GM19351 (cell line): ENCODE results near the gene LTB4R.
A peak's percentile ranks its signal among the peaks of the same experiment; 100 is the strongest.

Experiments used
- ATAC-seq: cut with Tn5 transposase; IDR thresholded peaks from one replicate; pipeline ENCODE4 v1.9.1; 2021; ENCODE audit warnings: mild to moderate bottlenecking, moderate library complexity; ENCODE audit not compliant: unreplicated experiment

The LTB4R gene

DNA sequence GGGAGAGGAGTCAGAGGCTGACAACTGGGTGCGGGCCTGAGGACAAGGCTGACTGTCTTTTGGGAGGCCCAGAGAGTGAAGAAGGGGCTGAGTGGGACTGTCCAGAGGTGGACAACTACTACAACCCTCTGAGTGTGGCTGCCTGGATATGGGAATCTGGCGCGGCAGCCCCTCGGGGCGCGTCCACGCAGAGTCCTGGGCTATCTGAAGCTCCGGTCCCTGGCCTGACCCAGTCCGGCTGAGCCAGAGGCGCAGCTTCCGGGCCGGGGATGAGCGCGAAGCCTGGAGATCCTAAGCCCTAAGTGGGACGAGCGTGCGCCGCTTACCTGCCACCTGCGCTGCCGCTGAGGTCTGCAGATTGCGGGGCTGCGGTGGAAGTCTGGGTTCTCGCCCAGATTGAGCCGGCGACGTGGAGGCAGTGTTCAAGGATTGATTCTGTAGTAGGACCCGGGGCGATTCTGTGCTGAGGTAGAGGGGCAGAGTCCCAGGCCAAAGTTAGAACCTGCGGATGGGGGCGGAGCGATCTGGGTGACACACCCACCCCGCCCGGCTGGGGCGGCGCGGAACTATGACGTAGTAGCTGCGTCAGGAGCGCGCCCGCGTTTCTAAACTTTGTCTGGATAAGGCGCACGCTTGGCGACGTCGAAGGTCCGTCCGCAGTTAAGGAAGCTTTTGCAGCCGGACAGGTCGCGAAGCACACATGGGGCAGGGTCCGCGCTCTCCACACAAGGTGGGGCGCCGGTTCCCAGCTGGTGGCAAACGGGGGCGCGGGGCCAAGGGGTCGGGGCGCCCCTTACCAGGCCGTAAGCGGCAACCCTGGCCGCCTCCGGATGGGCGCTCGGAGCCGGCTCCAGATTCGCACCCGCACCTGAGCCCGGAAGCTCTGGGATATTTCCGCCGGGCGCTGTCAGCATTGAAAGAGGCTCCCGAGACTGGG is 11.8 kb upstream of the LTB4R start, which contains the start of the genes DHRS1 and NOP9:
TSS of gene DHRS1 (minus strand) at position 526 of the 937 bp plus-strand sequence. CDS start 674 bp downstream, outside the sequence.
TSS of gene NOP9 (plus strand) at position 596 of the 937 bp plus-strand sequence. CDS start at position 701, 105 bp downstream.
- peak; percentile 72 for ATAC-seq

- ATAC-seq: no peak
Measured at GRCh38 chr14:24300326-24300980, 10.8 kb upstream of the LTB4R start.

- ATAC-seq: no peak
Measured at GRCh38 chr14:24304019-24304387, 7.3 kb upstream of the LTB4R start.

DNA sequence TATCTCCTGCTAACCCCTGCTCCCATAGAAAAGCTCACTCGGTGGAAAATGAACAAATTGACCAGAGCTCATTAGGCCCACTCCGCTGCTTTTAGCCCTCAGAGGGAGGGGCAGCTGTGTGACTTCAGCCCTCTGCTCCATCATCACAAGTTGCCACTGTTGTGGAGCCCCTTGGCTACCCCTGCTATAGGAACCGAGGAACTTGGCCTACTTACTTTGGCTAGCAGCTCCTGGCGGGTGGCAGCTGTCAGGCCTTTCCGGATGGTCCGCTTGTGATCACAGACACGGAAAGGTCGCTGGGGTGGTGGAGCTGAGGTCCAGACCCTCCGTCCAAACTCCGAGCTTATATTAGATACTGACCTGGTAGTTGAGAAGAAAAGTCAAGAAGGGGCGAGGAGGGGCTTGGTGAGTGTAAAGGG is 4.1 kb upstream of the LTB4R start:
- ATAC-seq: no peak

GRCh38 chr14:24307575-24308341 is 3.5 kb upstream of the LTB4R start, which contains the start of gene CIDEB:
Gene CIDEB, minus strand, starts transcription at chr14:24307977. Its CDS starts 119 bp downstream, at chr14:24307858.
- ATAC-seq: no peak

GRCh38 chr14:24308342-24309124 is 2.8 kb upstream of the LTB4R start:
- no peak for ATAC-seq

DNA sequence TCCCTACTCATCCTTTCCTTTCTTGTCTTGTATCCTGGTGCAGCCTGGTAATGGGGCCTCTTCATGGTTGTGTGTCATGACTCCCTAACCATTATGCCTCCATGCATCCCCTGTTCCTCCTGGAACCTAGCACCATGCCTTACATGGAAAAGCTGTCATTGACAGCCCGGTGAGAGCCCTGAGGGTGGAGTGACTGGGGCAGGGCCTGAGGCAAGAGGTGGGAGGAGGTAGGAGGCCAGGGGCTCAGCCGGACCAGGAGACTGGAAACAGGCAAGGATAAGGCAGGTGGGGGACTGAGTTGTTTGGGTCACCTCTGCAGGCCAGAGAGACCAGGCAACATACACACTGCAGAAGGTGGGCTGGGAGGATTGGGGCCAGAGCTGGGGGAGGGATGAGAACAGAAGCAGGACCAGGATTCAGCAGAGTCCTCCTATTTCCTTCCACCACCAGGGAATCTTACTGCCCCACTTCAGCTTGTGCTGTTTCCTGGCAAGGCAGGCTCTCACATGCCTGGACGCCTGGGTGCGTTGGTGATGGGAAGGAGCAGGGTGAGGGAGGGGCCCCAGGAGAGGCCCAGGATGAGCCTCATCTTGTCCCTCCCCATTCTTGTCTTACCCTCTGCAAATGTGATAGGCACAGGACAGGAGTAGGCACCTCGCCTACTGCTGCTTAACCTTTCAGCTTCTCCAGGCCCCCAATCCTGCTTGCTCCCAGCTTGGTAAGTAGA is 1.6 kb upstream of the LTB4R start, which contains the start of gene LTB4R2:
TSS of gene LTB4R2 (plus strand) at position 603 of the 727 bp plus-strand sequence. CDS start 525 bp downstream, outside the sequence.
- ATAC-seq: no peak

GRCh38 chr14:24310265-24310645 is 1.0 kb upstream of the LTB4R start:
- ATAC-seq: no peak

DNA sequence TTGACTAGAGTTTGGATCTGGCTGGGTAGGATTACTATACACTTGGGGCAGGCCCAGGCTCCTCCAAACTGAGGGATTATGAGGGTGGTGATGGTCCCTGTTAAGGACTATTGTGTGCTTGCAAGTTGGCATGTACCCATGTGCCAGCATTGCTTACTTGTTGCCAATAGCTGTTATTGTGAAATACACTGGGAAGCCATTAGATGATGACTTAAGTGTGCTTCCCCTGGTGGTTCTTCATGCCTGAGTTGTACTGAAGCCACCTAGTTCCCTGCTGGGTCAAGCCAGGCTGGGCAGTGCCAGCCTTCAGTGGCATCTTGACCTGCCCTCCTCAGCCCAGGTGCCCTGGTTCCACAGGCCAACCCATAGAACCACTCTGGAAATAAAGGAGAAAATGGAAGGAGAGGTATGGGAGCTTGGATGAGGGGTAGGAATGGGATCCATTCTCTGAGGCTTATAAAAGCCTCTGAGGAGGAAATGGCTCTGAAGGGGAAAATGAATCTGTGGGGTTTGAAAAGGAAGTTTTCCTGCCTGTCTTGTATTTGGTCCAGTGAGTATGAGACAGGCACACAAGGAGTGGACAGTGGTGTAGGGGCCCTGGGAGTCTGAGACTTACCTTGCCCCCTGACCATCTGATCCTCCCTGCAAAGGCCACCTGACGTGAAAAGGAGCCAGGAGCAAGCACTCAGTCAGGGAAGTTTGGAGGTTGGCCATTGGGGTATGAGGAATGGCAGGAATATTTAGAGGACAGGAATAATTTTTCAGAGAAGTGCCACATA is 724 bp downstream of the LTB4R start:
- no peak for ATAC-seq

DNA sequence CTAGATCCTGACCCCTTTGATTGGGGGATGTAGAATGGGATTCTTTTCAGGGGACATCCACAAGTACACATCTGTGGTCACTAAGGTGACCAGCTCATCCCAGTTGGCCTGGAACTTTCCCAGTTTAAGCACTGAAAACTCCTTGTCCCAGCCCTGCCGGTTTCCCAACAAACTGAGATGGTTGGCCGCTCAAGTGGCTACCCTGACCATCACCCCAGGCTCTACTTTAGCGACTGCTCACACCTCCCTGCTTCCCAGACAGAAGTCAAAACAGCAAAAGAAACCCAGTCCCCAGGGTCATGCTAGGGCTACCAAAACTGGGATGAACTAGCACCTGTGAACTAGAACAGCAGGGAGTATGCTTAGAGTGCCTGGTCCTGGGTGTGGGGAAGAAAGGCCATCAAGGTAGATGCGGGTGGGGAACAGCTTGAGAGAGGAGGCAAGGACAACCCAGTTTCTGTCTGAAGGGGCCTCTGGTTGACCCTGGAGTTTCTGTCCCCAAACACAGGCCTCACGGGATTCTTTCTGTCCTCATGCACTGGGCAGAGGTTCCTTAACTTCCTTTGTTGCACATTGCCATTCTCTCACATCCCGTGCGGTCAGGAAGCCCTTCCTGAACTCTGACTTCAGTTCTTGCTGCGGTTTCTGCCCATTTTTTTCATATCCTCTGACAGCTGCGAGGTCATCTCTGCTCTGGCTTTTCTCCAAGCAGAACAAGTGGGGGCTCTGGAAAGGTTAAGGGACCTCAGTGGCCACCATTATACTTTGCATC is 1.6 kb downstream of the LTB4R start:
- ATAC-seq: no peak

DNA sequence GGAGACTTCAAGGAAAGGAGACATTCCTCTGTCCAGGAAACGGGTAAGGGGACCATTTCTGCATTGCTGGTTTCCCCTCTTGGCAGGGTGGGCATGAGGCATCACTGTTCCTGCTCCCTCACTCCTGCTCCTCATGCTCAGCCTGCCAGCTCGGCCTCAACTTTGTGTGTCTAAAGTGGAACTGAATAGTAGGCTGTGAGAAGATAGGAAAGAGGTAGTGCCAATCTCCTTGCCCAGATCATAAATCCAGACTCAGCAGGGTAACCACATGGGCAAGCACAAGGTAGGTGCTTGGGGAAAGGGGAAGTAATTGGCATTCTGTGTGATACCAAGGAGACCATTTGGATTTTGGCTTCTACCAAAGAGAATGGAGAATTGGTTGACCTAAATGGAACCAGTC is 2.6 kb downstream of the LTB4R start:
- no peak for ATAC-seq

DNA sequence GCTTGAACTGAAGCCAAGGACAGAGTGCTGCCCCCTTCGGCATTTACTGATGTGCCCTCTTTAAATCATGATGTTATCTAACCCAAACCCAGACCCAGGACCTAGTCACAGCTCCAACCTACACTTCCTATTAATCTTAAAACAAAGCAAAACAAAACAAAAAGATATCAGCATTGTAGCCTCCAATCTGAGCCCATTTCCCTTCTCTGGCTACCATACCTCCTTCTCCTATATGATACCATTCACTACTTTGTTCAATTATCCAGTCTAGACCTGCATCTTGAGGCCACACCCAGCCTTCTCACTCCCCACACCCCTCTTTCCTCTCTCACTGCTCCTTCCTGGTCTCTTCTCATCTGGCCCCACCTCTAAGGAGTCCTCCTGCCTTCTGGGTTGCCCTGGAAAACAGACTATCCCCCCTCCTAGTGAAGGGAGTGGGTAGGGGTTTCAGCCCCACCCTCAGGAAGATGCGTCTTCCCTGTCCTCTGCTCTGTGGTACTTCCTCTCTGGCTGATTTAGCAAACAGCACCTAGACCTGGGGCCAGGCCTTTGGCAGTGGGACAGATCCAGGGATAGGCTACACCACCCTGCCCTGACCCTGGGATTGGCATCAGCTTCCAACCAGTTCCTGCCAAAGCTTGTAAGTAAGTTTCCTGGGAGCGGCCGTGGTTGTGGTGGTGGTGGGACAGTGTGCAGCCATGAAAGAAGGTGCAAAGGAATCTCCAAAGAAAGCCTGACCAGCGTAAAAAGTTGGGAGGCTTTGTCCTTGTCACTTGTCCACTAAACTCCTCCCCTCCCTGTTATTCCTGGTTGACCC is 3.3 kb downstream of the LTB4R start:
- ATAC-seq: no peak

GRCh38 chr14:24315243-24315806 is 4.0 kb downstream of the LTB4R start:
- no peak for ATAC-seq

DNA sequence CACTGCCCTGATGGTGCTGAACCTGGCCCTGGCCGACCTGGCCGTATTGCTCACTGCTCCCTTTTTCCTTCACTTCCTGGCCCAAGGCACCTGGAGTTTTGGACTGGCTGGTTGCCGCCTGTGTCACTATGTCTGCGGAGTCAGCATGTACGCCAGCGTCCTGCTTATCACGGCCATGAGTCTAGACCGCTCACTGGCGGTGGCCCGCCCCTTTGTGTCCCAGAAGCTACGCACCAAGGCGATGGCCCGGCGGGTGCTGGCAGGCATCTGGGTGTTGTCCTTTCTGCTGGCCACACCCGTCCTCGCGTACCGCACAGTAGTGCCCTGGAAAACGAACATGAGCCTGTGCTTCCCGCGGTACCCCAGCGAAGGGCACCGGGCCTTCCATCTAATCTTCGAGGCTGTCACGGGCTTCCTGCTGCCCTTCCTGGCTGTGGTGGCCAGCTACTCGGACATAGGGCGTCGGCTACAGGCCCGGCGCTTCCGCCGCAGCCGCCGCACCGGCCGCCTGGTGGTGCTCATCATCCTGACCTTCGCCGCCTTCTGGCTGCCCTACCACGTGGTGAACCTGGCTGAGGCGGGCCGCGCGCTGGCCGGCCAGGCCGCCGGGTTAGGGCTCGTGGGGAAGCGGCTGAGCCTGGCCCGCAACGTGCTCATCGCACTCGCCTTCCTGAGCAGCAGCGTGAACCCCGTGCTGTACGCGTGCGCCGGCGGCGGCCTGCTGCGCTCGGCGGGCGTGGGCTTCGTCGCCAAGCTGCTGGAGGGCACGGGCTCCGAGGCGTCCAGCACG is 4.7 kb downstream of the LTB4R start:
- no peak for ATAC-seq

DNA sequence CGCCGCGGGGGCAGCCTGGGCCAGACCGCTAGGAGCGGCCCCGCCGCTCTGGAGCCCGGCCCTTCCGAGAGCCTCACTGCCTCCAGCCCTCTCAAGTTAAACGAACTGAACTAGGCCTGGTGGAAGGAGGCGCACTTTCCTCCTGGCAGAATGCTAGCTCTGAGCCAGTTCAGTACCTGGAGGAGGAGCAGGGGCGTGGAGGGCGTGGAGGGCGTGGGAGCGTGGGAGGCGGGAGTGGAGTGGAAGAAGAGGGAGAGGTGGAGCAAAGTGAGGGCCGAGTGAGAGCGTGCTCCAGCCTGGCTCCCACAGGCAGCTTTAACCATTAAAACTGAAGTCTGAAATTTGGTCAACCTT is 5.3 kb downstream of the LTB4R start:
- no peak for ATAC-seq
